B cell (primary cell): ENCODE results near the gene EHD2. TPM values are rescaled to one million over a fixed set of nuclear protein-coding genes. Genes with fewer than 3 reads are reported as not detected.
"Not testable (repeated sequence)": the region's sequence is repeated elsewhere in the genome, so short reads cannot be mapped to it uniquely, and the experiment has no call there.

Source experiments
- ATAC-seq: fragments of 200-7000 bp; cut with Tn5 transposase; one replicate; pipeline ENCODE4 v1.10.0; 2021; ENCODE audit warnings: low read depth, mild to moderate bottlenecking, moderate number of reproducible peaks, moderate library complexity
- CTCF ChIA-PET: fragments of 350-600 bp; sonication (Branson Sonifier 250); formaldehyde crosslinking; loops from one replicate; lab custom pipeline; 2021; ENCODE audit warnings: antibody characterized with exemption, inconsistent platforms; lab: Charles Lee
- POLR2A ChIA-PET: fragments of 350-600 bp; sonication (Branson Sonifier 250); formaldehyde crosslinking; loops from one replicate; lab custom pipeline; 2021; ENCODE audit warnings: antibody characterized with exemption; lab: Charles Lee
- DNase-seq: peaks from one replicate; pipeline ENCODE4 v3.0.0; 2013
- H2AFZ ChIP-seq: 2 replicates; pipeline ENCODE4 v1.6.1; 2012; ENCODE audit warnings: mild to moderate bottlenecking, low read depth, low read length; ENCODE audit not compliant: insufficient read depth, poor library complexity, severe bottlenecking
- H3K27ac ChIP-seq, 2 donors: 1 replicate in 1 of 2; 2 replicates in 1 of 2; pipeline ENCODE4 v1.5.1; 2012 to 2013; ENCODE audit warnings: low read length in 2 of 2, mild to moderate bottlenecking in 2 of 2, moderate library complexity in 1 of 2
- H3K27me3 ChIP-seq, 4 experiments: fragments of 200-600 bp in 1 of 4; sonication (generic) in 1 of 4; replicated peaks in 1 of 4; 1 replicate in 2 of 4; 2 replicates in 2 of 4; pipeline versions ENCODE4 v1.6.1 to v1.7.0; 2013 to 2016; ENCODE audit warnings: low read length in 3 of 4, mild to moderate bottlenecking in 2 of 4, mixed read lengths in 1 of 4, moderate library complexity in 1 of 4; ENCODE audit not compliant: insufficient read depth in 4 of 4, control insufficient read depth in 3 of 4; ENCODE audit errors: control extremely low read depth in 1 of 4
- H3K36me3 ChIP-seq, 2 experiments: replicated peaks in 1 of 2; 1 replicate in 1 of 2; 2 replicates in 1 of 2; pipeline versions ENCODE4 v1.6.1 to v1.7.1; 2013; ENCODE audit warnings: low read length in 1 of 2; ENCODE audit not compliant: insufficient read depth in 2 of 2, control insufficient read depth in 1 of 2; ENCODE audit errors: control extremely low read depth in 1 of 2, extremely low read depth in 1 of 2
- H3K4me1 ChIP-seq, 2 donors: fragments of 200-600 bp in 1 of 2; sonication (generic) in 1 of 2; 1 replicate in 1 of 2; 2 replicates in 1 of 2; pipeline versions ENCODE4 v1.5.1 to v1.6.1; 2013 to 2017; ENCODE audit warnings: low read length in 2 of 2; ENCODE audit not compliant: control insufficient read depth in 2 of 2, insufficient read depth in 2 of 2
- H3K4me2 ChIP-seq: replicated peaks from 2 replicates; pipeline ENCODE3; 2012; ENCODE audit warnings: mild to moderate bottlenecking, low read depth, low read length; ENCODE audit not compliant: poor library complexity, severe bottlenecking
- H3K4me3 ChIP-seq, 5 experiments: fragments of 200-600 bp in 1 of 5; sonication (generic) in 1 of 5; 1 replicate in 3 of 5; 2 replicates in 2 of 5; pipeline versions ENCODE4 v1.5.1 to v1.7.0; 2011 to 2016; ENCODE audit warnings: low read length in 4 of 5, mild to moderate bottlenecking in 4 of 5, low read depth in 2 of 5, control low read depth in 1 of 5, moderate library complexity in 1 of 5; ENCODE audit not compliant: insufficient read depth in 1 of 5; ENCODE audit errors: control extremely low read depth in 1 of 5, extremely low read depth in 1 of 5
- H3K79me2 ChIP-seq: fragments of 200-600 bp; sonication (generic); one replicate; pipeline ENCODE4 v1.6.0; 2016; ENCODE audit warnings: low read length; ENCODE audit not compliant: control insufficient read depth, insufficient read depth
- H3K9ac ChIP-seq: fragments of 200-600 bp; sonication (generic); 2 replicates; pipeline ENCODE4 v1.6.1; 2017; ENCODE audit warnings: mild to moderate bottlenecking, low read length, moderate library complexity
- H3K9me3 ChIP-seq, 3 donors: one replicate each; pipeline versions ENCODE4 v1.6.1 to v1.7.1; 2013; ENCODE audit warnings: low read length in 2 of 3; ENCODE audit not compliant: control insufficient read depth in 2 of 3, insufficient read depth in 1 of 3; ENCODE audit errors: control extremely low read depth in 1 of 3
- H4K20me1 ChIP-seq: 2 replicates; pipeline ENCODE4 v1.6.0; 2012; ENCODE audit warnings: mild to moderate bottlenecking, low read length; ENCODE audit not compliant: insufficient read depth, control insufficient read depth, poor library complexity, severe bottlenecking
- H3K27ac Mint-ChIP-seq: one replicate; pipeline ENCODE4 v1.8.0; 2021; ENCODE audit warnings: mixed read lengths
- H3K27me3 Mint-ChIP-seq: one replicate; pipeline ENCODE4 v1.8.0; 2021; ENCODE audit warnings: mixed read lengths
- H3K4me1 Mint-ChIP-seq: one replicate; pipeline ENCODE4 v1.8.0; 2021; ENCODE audit warnings: mixed read lengths
- H3K4me3 Mint-ChIP-seq: one replicate; pipeline ENCODE4 v1.8.0; 2021; ENCODE audit warnings: mixed read lengths
- H3K9me3 Mint-ChIP-seq: one replicate; pipeline ENCODE4 v1.8.0; 2022; ENCODE audit warnings: mixed read lengths; ENCODE audit not compliant: insufficient read depth
- EZH2 ChIP-seq: IDR thresholded peaks from 2 replicates; pipeline ENCODE4 v1.6.1; 2012; ENCODE audit warnings: borderline replicate concordance, low read depth, mild to moderate bottlenecking, moderate library complexity, low read length; ENCODE audit not compliant: insufficient read depth, poor library complexity, severe bottlenecking
- WGBS: methylation state at CpG from one replicate; pipeline ENCODE4 v1.1.5; 2013; ENCODE audit warnings: missing lambda C conversion rate; ENCODE audit not compliant: insufficient coverage; 5-methylcytosine and 5-hydroxymethylcytosine counted together
- intact Hi-C: fragments of 100-400 bp; cut with micrococcal nuclease; formaldehyde crosslinking; loops from one replicate; pipeline ENCODE4 v1.10.0; 2022
- polyA plus RNA-seq: library from polyadenylated mRNA; depleted of rRNA; stranded (reverse); fragments of >200 nt; gene quantifications from 2 replicates; pipeline ENCODE4 v1.2.3, GENCODE V29; 2012
- total RNA-seq, 2 donors: library from RNA; stranded (reverse); fragments of 120-200 nt in 1 of 2; gene quantifications; 1 replicate in 1 of 2; 2 replicates in 1 of 2; pipeline versions ENCODE4 v1.2.3 to v1.2.4, GENCODE V29; 2013 to 2022
- TF ChIP-seq, protein P1 (sequence below): fragments of 200-600 bp; IDR thresholded peaks from one replicate; pipeline ENCODE4 v1.8.0; 2022; ENCODE audit warnings: antibody characterized with exemption, mild to moderate bottlenecking

EHD2 gene
- total and polyA plus RNA-seq, 2 donors (not counting 1 experiment from before 2014, with no cell fraction given): not detected

DNA sequence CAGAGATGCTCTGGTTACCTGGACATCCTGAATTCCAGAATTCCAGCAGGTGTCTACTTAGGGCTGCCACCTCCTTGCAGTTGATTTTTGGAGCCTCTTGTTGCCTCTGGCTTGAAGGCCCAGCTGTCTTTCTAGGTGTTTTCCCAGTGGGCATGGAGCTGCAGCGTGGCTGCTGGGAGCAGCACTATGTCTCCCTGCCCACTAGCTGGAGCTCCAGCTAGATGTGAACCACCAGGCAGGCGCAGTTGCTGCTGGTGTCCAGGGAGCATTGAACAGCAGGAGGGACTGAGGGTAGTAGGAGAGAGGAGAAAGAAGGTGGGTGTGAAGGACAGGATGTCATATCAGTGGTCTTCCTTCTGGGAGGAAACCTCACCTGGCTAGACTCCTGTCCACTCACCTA is 55.4 kb downstream of the EHD2 start:
- H3K4me3 ChIP-seq: no peak overlapping the region
- intact Hi-C loops: no loop called here
- Mint-ChIP-seq H3K4me1 (no peaks in the 10 kb centered on the region), H3K27ac (no peak overlapping the region), H3K27me3 (no peaks in the 10 kb centered on the region), H3K4me3 (no peak overlapping the region), H3K9me3 (no peaks in the 10 kb centered on the region)
- no peak for TF ChIP-seq EZH2
- TF ChIP-seq, protein P1, sequence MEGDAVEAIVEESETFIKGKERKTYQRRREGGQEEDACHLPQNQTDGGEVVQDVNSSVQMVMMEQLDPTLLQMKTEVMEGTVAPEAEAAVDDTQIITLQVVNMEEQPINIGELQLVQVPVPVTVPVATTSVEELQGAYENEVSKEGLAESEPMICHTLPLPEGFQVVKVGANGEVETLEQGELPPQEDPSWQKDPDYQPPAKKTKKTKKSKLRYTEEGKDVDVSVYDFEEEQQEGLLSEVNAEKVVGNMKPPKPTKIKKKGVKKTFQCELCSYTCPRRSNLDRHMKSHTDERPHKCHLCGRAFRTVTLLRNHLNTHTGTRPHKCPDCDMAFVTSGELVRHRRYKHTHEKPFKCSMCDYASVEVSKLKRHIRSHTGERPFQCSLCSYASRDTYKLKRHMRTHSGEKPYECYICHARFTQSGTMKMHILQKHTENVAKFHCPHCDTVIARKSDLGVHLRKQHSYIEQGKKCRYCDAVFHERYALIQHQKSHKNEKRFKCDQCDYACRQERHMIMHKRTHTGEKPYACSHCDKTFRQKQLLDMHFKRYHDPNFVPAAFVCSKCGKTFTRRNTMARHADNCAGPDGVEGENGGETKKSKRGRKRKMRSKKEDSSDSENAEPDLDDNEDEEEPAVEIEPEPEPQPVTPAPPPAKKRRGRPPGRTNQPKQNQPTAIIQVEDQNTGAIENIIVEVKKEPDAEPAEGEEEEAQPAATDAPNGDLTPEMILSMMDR: no peak
- ATAC-seq (no peak), DNase-seq (no peak)
- no peak overlapping the region for H3K9ac ChIP-seq
- no peak overlapping the region for H2AFZ ChIP-seq
- H3K79me2 ChIP-seq: no peaks in the 10 kb centered on the region
- no peak overlapping the region for H3K27ac ChIP-seq
- H4K20me1 ChIP-seq: no peaks in the 10 kb centered on the region
- H3K36me3 ChIP-seq: no peaks in the 10 kb centered on the region
- POLR2A ChIA-PET: no interaction called here
- no peaks in the 10 kb centered on the region for H3K27me3 ChIP-seq
- no peak overlapping the region for H3K4me2 ChIP-seq
- CTCF ChIA-PET: interaction anchor here (0.8 to 5.8 kb wide), 2 partner anchors 11 to 21 kb away, joined by 3 to 43 read pairs; no protein-coding TSS in a partner anchor
- no peaks in the 10 kb centered on the region for H3K4me1 ChIP-seq
- WGBS: 91% methylated on average over 2 of the region's 2 CpGs
- H3K9me3 ChIP-seq: no peaks in the 10 kb centered on the region

DNA sequence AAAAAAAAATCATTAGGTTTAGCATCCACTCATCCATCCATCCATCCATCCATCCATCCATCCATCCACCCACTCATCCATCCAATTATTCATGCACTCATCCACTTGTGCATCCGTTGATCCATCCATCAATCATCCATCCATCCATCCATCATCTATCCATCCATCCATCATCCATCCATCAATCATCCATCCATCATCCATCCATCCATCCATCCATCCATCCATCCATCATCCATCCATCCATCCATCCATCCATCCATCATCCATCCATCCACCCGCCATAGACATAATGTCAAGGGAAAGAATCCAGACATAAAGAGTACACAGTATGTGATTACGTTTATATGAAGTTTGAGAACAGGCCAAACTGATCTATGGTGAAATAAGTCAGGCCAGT is 56.3 kb downstream of the EHD2 start:
- no peaks in the 10 kb centered on the region for H3K9me3 ChIP-seq
- no peaks in the 10 kb centered on the region for H3K4me1 ChIP-seq
- H3K27me3 ChIP-seq: no peaks in the 10 kb centered on the region
- H3K9me3 Mint-ChIP-seq: no peaks in the 10 kb centered on the region
- H2AFZ ChIP-seq: no peak overlapping the region
- H3K79me2 ChIP-seq: no peaks in the 10 kb centered on the region
- DNase-seq (no peak), ATAC-seq (no peak)
- no peaks in the 10 kb centered on the region for H3K27me3 Mint-ChIP-seq
- H3K4me3 ChIP-seq: no peak overlapping the region
- no peaks in the 10 kb centered on the region for H3K4me1 Mint-ChIP-seq
- H3K36me3 ChIP-seq: no peaks in the 10 kb centered on the region
- H3K9ac ChIP-seq: no peak overlapping the region
- H3K27ac Mint-ChIP-seq: no peak overlapping the region
- POLR2A ChIA-PET: no interaction called here
- no peak for TF ChIP-seq EZH2
- TF ChIP-seq, protein P1: no peak
- WGBS: 100% methylated on average over 2 of the region's 3 CpGs
- no peak overlapping the region for H3K27ac ChIP-seq
- intact Hi-C loops: no loop called here
- no peaks in the 10 kb centered on the region for H4K20me1 ChIP-seq
- H3K4me3 Mint-ChIP-seq: no peak overlapping the region
- CTCF ChIA-PET: interaction anchor here (5.8 kb wide), 1 partner anchor 20 kb away, joined by 43 read pairs; no protein-coding TSS in a partner anchor
- no peak overlapping the region for H3K4me2 ChIP-seq

DNA sequence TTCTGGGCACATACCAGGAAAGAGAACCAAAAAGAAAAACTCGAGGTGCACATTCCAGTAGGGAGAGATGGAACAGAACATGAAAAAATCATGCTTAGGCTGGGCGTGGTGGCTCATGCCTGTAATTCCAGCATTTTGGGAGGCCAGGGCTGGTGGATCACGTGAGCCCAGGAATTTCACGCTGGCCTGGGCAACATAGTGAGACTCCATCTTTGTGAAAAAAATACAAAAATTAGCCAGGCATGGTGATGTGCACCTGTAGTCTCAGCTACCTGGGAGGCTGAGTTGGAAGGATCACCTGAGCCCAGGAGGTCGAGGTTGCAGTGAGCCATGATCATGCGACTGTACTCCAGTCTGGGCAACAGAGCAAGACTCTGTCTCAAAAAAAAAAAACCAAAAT is 58.1 kb downstream of the EHD2 start:
- intact Hi-C loops, H3K9me3 Mint-ChIP-seq, H4K20me1 ChIP-seq, H3K9ac ChIP-seq, H3K4me1 Mint-ChIP-seq, H3K27ac ChIP-seq, POLR2A ChIA-PET, H3K79me2 ChIP-seq, ATAC-seq, H3K9me3 ChIP-seq, H2AFZ ChIP-seq, H3K27me3 ChIP-seq, H3K4me1 ChIP-seq, H3K27ac Mint-ChIP-seq, H3K4me3 Mint-ChIP-seq, H3K27me3 Mint-ChIP-seq, H3K4me2 ChIP-seq, H3K4me3 ChIP-seq, H3K36me3 ChIP-seq, DNase-seq: not testable (repeated sequence)
- WGBS: 96% methylated on average over 4 of the region's 6 CpGs
- CTCF ChIA-PET: interaction anchor here (0.7 kb wide), 1 partner anchor 19 kb away, joined by 5 read pairs; no protein-coding TSS in a partner anchor
